HG03457 (cell line): ENCODE results near the gene FAM20C.
"Not testable (repeated sequence)": the region's sequence is repeated elsewhere in the genome, so short reads cannot be mapped to it uniquely, and the experiment has no call there.

Experiments
- ATAC-seq: cut with Tn5 transposase; IDR thresholded peaks from one replicate; pipeline ENCODE4 v1.9.1; 2021; ENCODE audit warnings: moderate number of reproducible peaks; ENCODE audit not compliant: unreplicated experiment

The FAM20C gene

GRCh38 chr7:171912-172515 lies 20.4 kb upstream of the FAM20C start:
- ATAC-seq = no peak

DNA sequence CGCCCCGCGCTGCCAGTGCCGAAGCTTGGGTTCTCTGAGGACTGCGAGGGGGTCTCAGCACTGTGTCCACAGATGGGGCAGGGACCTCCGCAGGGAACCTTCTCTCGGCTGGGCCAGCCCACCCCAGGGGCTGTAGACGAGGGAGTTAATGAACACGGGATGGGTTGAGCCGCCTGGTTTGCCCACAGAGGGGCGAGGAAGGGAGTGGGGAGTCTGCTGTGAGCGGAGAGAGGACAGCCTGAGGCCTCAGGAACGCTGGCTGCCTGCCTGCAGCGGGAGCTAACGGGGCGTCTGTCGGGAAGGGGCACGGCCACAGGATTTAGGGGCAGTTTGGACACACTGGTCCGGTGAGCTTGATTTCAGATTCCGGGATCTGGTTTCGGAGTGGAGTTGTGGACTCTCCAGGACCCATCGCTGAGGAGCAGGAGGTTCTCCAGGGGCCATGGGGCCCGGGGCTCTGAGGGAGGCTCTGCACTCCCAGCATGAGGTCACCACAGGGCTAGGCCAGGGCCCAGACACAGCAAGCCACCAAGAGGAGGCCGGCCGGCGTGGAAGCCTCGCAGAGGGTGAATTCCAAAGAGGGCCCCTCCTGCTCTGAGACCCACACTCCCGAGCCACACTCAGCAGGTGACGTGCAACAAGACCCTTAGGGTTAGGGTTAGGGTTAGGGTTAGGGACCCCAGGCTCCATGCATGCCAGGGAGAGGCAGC lies 19.0 kb upstream of the FAM20C start:
- no peak for ATAC-seq

GRCh38 chr7:174716-175115 lies 17.7 kb upstream of the FAM20C start:
- ATAC-seq = no peak

DNA sequence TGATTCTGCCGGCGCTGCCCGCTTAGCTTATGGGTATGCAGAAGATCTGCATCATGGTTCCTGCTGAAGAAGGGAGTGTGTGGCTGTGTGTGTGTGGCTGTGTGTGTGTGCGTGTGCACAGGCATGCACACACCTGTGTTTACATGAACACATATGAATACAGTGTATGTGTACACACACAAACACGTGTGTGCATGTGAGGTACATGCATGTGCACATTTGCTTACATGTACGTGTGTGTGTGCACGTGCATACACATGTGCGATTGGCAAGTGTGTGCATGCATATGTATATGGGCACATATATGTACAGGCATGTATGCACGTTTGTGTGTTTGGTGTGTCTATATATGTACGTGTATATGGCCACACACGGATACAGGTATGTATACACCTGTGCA lies 16.4 kb upstream of the FAM20C start:
- ATAC-seq = no peak

DNA sequence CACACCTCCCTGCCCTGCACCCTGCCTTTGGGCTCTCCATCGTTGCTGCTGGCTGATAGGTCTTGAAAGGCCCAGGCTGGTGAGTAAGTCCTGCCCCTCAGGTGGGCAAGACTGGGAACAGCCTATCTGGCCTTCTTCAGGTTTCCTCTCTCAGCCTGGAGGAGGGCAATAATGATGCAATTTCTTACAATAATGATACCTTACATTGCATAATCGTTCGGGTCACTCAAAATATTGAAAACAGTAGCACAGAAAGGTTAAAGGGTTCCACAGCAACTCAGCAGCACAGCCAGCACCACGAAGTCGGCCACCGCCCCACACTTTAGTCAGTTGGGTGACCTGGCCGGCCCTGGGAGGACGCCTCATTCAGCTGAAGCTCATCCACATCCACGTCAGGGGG lies 16.0 kb upstream of the FAM20C start:
- ATAC-seq = no peak

- no peak for ATAC-seq
Measured at GRCh38 chr7:176786-177459, 15.4 kb upstream of the FAM20C start.

GRCh38 chr7:178444-178843 lies 13.9 kb upstream of the FAM20C start:
- no peak for ATAC-seq

DNA sequence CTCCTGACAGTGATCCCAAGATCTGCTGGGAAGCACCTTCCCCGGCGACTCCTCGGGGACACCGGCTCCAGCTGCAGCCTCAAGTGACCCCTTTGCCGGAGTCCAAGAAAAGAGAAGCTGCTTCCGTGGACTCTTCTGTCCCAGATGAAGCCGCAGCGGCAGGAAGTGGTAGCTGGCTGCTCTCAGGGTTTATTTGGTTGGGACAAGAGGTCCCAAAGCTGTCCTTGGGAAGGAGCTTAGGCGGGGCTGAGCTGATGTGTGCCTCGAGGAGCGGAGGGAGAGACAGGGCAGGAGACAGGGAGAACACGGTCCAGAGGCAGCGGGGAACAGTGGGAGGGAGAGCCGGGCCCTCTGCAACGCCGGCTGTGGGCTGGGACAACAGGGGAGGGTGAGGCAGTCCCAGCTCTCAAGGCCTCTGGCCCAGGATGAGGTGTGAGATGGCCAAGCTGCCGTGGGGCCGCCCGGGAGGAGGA lies 13.1 kb upstream of the FAM20C start:
- no peak for ATAC-seq

- ATAC-seq = no peak
Measured at GRCh38 chr7:179948-180694, 12.2 kb upstream of the FAM20C start.

GRCh38 chr7:181738-182137 lies 10.6 kb upstream of the FAM20C start:
- ATAC-seq = no peak

DNA sequence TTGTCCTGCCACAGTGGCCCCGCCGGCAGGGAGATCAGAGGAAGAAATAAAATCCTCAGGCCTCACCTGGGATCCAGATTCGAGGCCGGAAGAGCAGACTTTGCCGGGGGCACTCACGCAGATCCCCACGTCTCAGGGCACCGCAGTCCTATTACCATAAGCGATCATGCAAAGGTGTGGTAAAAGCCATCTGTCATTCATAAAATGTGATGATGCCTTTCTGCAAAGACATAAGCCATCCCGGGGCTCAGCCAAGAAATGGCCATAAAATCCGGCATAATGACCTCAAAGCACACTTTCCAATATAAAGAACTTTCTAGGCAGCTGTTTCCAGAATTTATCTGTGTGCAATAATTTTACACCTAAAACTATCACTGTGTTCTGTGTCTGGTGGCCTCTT lies 9.9 kb upstream of the FAM20C start:
- ATAC-seq = not testable (repeated sequence)

DNA sequence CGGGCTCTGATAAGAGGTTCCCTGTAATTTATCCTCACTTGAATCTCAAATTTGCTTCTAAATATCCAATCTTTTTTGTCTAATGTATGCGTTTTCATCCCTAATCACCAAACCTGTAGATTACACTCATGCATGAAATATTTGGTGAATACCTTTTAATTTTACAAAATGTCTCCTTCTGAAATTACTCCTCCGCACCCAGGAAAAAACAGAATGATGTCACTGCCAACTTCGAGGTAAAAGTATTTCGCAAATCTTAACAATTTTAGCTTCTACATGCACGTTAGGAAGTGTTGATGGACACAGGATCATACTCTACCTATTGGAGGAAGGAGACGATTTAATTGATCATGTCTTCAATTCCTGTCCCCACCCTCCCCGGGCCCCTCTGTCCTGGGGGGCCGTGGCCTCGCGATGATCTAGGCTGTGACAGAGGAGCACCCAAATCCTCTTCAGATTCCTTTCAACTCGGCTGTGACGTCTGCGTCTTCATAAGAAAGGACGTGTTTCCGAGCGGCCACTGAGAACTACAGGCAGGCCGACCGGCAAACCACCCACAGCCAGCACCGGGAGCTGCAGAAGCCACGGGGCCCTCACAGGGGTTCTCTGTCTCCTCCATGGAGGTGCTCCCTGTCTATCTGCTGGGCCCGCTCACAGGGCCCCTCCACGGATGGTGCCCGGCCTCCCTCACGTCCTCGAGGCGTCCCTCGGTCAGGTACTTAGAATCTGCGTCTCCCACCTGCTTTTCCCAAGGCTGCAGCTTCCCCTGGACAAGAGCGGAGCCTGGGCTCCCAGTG lies 8.7 kb upstream of the FAM20C start:
- no peak for ATAC-seq

GRCh38 chr7:184294-185264 lies 7.8 kb upstream of the FAM20C start:
- no peak for ATAC-seq

DNA sequence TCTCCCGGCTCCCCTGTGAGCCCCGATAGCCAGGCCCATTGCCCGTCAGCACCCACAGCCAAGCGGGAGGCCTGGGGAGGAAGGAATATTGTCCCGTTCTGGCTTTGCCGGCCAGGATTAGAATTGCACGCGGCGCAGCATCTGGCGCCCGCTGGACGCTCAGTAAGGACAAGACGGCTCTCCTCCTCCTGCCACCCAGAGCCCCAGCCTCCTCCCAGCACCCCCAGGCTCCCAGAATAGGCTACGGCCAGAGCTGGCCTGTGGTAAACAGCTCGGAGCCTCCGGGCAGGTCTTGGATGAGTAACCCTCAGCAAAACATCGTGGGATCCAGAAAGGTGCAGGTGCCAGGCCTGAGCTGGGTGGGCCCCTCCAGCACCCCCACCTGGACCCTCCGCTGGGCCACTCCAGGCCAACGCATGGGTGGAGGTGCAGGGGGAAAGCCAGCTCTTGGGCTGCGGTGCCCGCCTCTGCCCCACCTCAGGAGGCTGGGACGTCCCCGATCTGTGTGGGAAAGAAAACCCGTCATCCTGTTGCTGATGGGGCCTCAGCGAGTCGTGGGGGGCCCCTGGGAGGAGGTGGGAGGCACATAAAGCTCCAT lies 5.8 kb upstream of the FAM20C start:
- ATAC-seq = no peak

DNA sequence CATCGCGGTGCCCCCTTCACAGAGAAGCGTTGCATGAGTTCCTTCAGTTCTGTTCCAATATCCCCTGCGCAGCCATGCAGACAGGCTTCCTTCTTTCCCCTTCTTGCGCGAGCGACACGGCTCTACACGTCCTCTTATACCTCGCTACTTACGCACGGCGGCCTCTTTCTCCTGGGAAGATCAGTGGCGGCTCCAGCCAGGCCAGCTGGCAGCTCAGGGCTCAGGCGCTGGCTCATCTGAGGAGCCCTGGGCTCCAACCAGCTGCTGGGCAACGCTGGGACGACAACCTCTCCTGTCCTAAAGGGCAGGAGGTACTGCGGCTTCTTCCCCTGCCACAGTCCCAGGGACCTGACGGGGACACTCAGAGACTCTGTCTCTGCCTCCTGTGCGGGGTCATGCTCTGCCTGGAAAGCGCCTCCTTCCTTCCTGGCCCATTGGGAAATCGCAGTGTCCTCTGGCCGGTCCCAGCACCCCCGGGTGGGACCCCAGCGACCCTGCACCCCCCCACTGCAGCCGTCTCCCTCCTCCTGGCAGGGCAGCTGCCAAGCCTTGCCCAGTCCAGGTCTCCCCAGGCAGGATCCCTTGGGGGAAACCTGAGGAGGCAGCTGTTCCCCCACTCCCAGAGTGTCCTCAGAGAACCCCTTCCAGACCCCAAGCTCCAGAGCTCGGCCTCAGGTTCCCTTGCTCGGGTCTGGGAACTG lies 5.0 kb upstream of the FAM20C start:
- ATAC-seq = no peak

GRCh38 chr7:188174-188573 lies 4.2 kb upstream of the FAM20C start:
- ATAC-seq = no peak

- ATAC-seq = no peak
Measured at GRCh38 chr7:188727-189500, 3.5 kb upstream of the FAM20C start.

- no peak for ATAC-seq
Measured at GRCh38 chr7:189719-190118, 2.7 kb upstream of the FAM20C start.
